GM12878 (cell line): ENCODE results near the gene EXOC3L1. TPM values are rescaled to one million over a fixed set of nuclear protein-coding genes. Genes with fewer than 3 reads are reported as not detected.

ENCODE experiments used
- ATAC-seq: fragments of 200-7000 bp; cut with Tn5 transposase; 3 replicates; pipeline ENCODE4 v1.9.1; 2020; ENCODE audit warnings: mild to moderate bottlenecking, moderate library complexity
- BruUV-seq: library from RNA; stranded (reverse); fragments of 400-500 nt; replicated peaks from 2 replicates; lab custom pipeline; 2021; lab: Mats Ljungman, UMichigan
- CTCF ChIA-PET: fragments of 300-600 bp; sonication (Branson Sonifier 250); formaldehyde crosslinking; extraction: SDS; loops from one replicate; lab custom pipeline; 2021; ENCODE audit warnings: inconsistent platforms; lab: Yijun Ruan, JAX
- POLR2A ChIA-PET: fragments of 350-600 bp; formaldehyde crosslinking; extraction: SDS; loops from one replicate; lab custom pipeline; 2021; ENCODE audit warnings: inconsistent platforms; lab: Charles Lee
- RAD21 ChIA-PET: fragments of 300-600 bp; sonication (Branson Sonifier 250); formaldehyde crosslinking; loops from one replicate; lab custom pipeline; 2023; ENCODE audit warnings: antibody characterized with exemption; ENCODE audit not compliant: unreplicated experiment; lab: Charles Lee
- SMC1A ChIA-PET: fragments of 300-600 bp; sonication (Branson Sonifier 250); formaldehyde crosslinking; loops from one replicate; lab custom pipeline; 2023; ENCODE audit not compliant: unreplicated experiment, uncharacterized antibody; lab: Charles Lee
- DNase-seq: peaks from one replicate; pipeline ENCODE4 v3.0.0-alpha.2; 2011; ENCODE audit warnings: low read depth, low spot score
- FAIRE-seq: peaks from 3 replicates; lab custom pipeline; 2011; peaks lifted over from hg19 to GRCh38; lab: Jason Lieb, UNC
- H2AFZ ChIP-seq: 2 replicates; pipeline ENCODE4 v1.6.0; 2011; ENCODE audit warnings: low read depth, low read length, control low read depth; ENCODE audit not compliant: control insufficient read depth
- H3K27ac ChIP-seq: 2 replicates; pipeline ENCODE4 v1.5.1; 2011; ENCODE audit warnings: control low read depth; ENCODE audit not compliant: control insufficient read depth, insufficient read depth
- H3K27me3 ChIP-seq, 2 experiments: replicated peaks in 1 of 2; 2 replicates each; pipeline versions ENCODE4 v1.6.0 to v1.6.1; 2011; ENCODE audit warnings: low read length in 1 of 2; ENCODE audit not compliant: control insufficient read depth in 2 of 2, insufficient read depth in 2 of 2
- H3K36me3 ChIP-seq, 2 experiments: 2 replicates each; pipeline ENCODE4 v1.5.1; 2011; ENCODE audit warnings: low read length in 1 of 2; ENCODE audit not compliant: control insufficient read depth in 2 of 2, insufficient read depth in 2 of 2
- H3K4me1 ChIP-seq: 2 replicates; pipeline ENCODE4 v1.6.1; 2011; ENCODE audit warnings: mild to moderate bottlenecking, low read length, moderate library complexity, mixed read lengths; ENCODE audit not compliant: control insufficient read depth, insufficient read depth
- H3K4me2 ChIP-seq: 2 replicates; pipeline ENCODE4 v1.6.0; 2011; ENCODE audit warnings: control low read depth; ENCODE audit not compliant: control insufficient read depth, insufficient read depth
- H3K4me3 ChIP-seq: fragments of 200-600 bp; sonication (generic); 2 replicates; pipeline ENCODE4 v1.5.1; 2016
- H3K79me2 ChIP-seq: 2 replicates; pipeline ENCODE4 v1.6.0; 2011; ENCODE audit warnings: low read length; ENCODE audit not compliant: control insufficient read depth, insufficient read depth
- H3K9ac ChIP-seq: 2 replicates; pipeline ENCODE4 v1.8.0; 2011; ENCODE audit warnings: low read length, control low read depth, mixed read lengths; ENCODE audit not compliant: control insufficient read depth, insufficient read depth
- H3K9me3 ChIP-seq: replicated peaks from 3 replicates; pipeline ENCODE4 v1.5.1; 2011; ENCODE audit warnings: mild to moderate bottlenecking, low read length; ENCODE audit not compliant: control insufficient read depth, insufficient read depth
- H4K20me1 ChIP-seq: 2 replicates; pipeline ENCODE4 v1.6.0; 2011; ENCODE audit not compliant: control insufficient read depth, insufficient read depth
- FOS ChIP-seq: IDR thresholded peaks from 3 replicates; pipeline ENCODE4 v1.6.1; 2011; ENCODE audit warnings: borderline replicate concordance; ENCODE audit not compliant: insufficient read length; ENCODE audit errors: extremely low read depth
- IRF4 ChIP-seq: IDR thresholded peaks from 2 replicates; pipeline ENCODE4 v1.6.1; 2011; ENCODE audit warnings: low read depth, low read length
- NR2C2 ChIP-seq: IDR thresholded peaks from 2 replicates; pipeline ENCODE4 v1.6.1; 2011; ENCODE audit warnings: borderline replicate concordance, low read depth; ENCODE audit not compliant: control insufficient read depth, insufficient read length
- RUNX3 ChIP-seq: IDR thresholded peaks from 2 replicates; pipeline ENCODE4 v1.6.1; 2012; ENCODE audit warnings: low read length, inconsistent platforms
- SREBF1 ChIP-seq: IDR thresholded peaks from 2 replicates; pipeline ENCODE4 v1.6.1; 2012; ENCODE audit warnings: mild to moderate bottlenecking, low read length
- TCF3 ChIP-seq: IDR thresholded peaks from 2 replicates; pipeline ENCODE4 v1.6.1; 2012; ENCODE audit warnings: low read depth, mild to moderate bottlenecking, low read length, borderline replicate concordance; ENCODE audit not compliant: insufficient read depth
- ZNF207 ChIP-seq: fragments of 450-650 bp; IDR thresholded peaks from 2 replicates; pipeline ENCODE4 v1.6.1; 2014; ENCODE audit warnings: antibody characterized with exemption, mild to moderate bottlenecking, borderline replicate concordance
- ZNF622 ChIP-seq: fragments of 450-650 bp; IDR thresholded peaks from 2 replicates; pipeline ENCODE4 v1.6.1; 2017; ENCODE audit warnings: mild to moderate bottlenecking, inconsistent platforms
- WGBS: methylation state at CpG from one replicate; pipeline ENCODE4 v1.1.6; 2016; ENCODE audit warnings: low lambda C conversion rate; ENCODE audit not compliant: insufficient replicate concordance, insufficient coverage; ENCODE audit errors: missing lambda C conversion rate; 5-methylcytosine and 5-hydroxymethylcytosine counted together
- in situ Hi-C: fragments of 300-500 bp; cut with MboI; formaldehyde crosslinking; loops from 9 replicates; pipeline ENCODE4 v1.14.3; 2018; ENCODE audit warnings: mixed read lengths
- intact Hi-C: fragments of 100-400 bp; cut with micrococcal nuclease; formaldehyde crosslinking; loops from one replicate; pipeline ENCODE4 v1.14.2; 2022; ENCODE audit not compliant: unreplicated experiment
- polyA plus RNA-seq, 11 experiments: library from polyadenylated mRNA; depleted of rRNA in 4 of 11; unstranded in 6 of 11; stranded (reverse) in 5 of 11; fragments of >200 nt; fragmentation: Nextera tagmentation in 4 of 11; fragmentation: Illumina TruSeq in 1 of 11; extraction: Ambion mirVana in 4 of 11; extraction: Trizol in 1 of 11; gene quantifications; 1 replicate in 1 of 11; 2 replicates in 10 of 11; pipeline versions ENCODE4 v1.2.1 to v1.2.3, GENCODE V29; 2011 to 2016; ENCODE audit warnings: inconsistent platforms in 2 of 11, missing spikeins in 2 of 11, low read depth in 1 of 11
- total RNA-seq, 4 experiments: library from RNA; depleted of rRNA in 3 of 4; stranded (reverse); fragments of >200 nt in 3 of 4; fragmentation: Illumina TruSeq in 1 of 4; extraction: Trizol in 1 of 4; gene quantifications; 2 replicates each; pipeline versions ENCODE4 v1.2.1 to v1.2.3, GENCODE V29; 2013 to 2021
- TF ChIP-seq, protein P1 (sequence below): fragments of 450-650 bp; IDR thresholded peaks from 2 replicates; pipeline ENCODE4 v1.6.1; 2017; ENCODE audit warnings: low read depth, mild to moderate bottlenecking, moderate library complexity
- TF ChIP-seq, protein P2 (sequence below): fragments of 150-350 bp; IDR thresholded peaks from 2 replicates; pipeline ENCODE4 v1.6.1; 2016; ENCODE audit warnings: low read depth, low read length

The EXOC3L1 gene
- total and polyA plus RNA-seq, 10 of the 15 experiments (the other 5 are each of a cell fraction or from before 2014, with no cell fraction given), result 0.07 to 0.42 TPM; not detected in 8

DNA sequence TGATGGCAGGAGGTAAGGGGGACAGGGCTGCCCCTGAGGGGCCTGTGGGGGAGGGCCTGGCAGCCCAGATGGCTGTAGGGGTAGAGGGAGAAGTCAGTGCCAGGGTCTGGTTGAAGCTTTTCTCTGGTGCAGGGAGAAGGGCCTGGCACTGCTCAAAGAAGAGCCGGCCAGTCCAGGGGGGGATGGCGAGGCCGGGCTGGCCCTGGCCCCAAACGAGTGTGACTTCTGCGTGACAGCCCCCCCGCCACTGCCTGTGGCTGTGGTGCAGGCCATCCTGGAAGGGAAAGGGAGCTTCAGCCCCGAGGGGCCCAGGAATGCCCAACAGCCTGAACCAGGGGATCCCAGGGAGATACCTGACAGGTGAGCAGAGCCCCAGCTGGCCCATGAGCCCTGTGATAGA, 22.3 kb downstream of the EXOC3L1 start:
- ChIA-PET RAD21 (interaction anchor here (4.1 kb wide), 1 partner anchor 8 kb away, joined by 48 read pairs; the partner anchor contains the start of genes FBXL8 and TRADD), POLR2A (interaction anchor here (0.7 to 10.9 kb wide), 3 partner anchors 7 to 321 kb away, joined by 3 to 137 read pairs (median 3); partner anchors contain the start of genes FBXL8, HSF4 and TRADD), CTCF (interaction anchor here (3.1 to 5.4 kb wide), 3 partner anchors 8 to 150 kb away, joined by 17 to 60 read pairs (median 31); partner anchors contain the start of genes FBXL8 and TRADD), SMC1A (interaction anchor here (1.1 kb wide), 1 partner anchor 150 kb away, joined by 3 read pairs; no protein-coding TSS in a partner anchor)
- intact Hi-C loops, result no loop called here
- WGBS, result 64% methylated on average over 7 of the region's 7 CpGs
- in situ Hi-C loops, result no loop called here
- Histone ChIP-seq H3K4me1 (peaks cover 48% of the 10 kb centered on the region), H2AFZ (no peak overlapping the region), H3K27ac (no peak overlapping the region), H3K9me3 (no peaks in the 10 kb centered on the region; the same call in 2 of the 3 replicates), H4K20me1 (no peaks in the 10 kb centered on the region; the same call in 1 of the 2 replicates), H3K4me2 (no peak overlapping the region), H3K27me3 (peaks cover 2 to 18% of the 10 kb centered on the region in 2 experiments), H3K9ac (no peak overlapping the region), H3K79me2 (no peaks in the 10 kb centered on the region), H3K4me3 (no peak overlapping the region), H3K36me3 (no peaks in the 10 kb centered on the region)
- BruUV-seq, result no TSS peak
- no peak for ATAC-seq
- no peak for FAIRE-seq
- DNase-seq, result no peak
- TF ChIP-seq RUNX3 (no peak), IRF4 (no peak), NR2C2 (no peak), FOS (no peak), SREBF1 (no peak), TCF3 (no peak), ZNF207 (no peak), ZNF622 (no peak)
- TF ChIP-seq, protein P1, sequence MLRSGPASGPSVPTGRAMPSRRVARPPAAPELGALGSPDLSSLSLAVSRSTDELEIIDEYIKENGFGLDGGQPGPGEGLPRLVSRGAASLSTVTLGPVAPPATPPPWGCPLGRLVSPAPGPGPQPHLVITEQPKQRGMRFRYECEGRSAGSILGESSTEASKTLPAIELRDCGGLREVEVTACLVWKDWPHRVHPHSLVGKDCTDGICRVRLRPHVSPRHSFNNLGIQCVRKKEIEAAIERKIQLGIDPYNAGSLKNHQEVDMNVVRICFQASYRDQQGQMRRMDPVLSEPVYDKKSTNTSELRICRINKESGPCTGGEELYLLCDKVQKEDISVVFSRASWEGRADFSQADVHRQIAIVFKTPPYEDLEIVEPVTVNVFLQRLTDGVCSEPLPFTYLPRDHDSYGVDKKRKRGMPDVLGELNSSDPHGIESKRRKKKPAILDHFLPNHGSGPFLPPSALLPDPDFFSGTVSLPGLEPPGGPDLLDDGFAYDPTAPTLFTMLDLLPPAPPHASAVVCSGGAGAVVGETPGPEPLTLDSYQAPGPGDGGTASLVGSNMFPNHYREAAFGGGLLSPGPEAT, result no peak
- TF ChIP-seq, protein P2, sequence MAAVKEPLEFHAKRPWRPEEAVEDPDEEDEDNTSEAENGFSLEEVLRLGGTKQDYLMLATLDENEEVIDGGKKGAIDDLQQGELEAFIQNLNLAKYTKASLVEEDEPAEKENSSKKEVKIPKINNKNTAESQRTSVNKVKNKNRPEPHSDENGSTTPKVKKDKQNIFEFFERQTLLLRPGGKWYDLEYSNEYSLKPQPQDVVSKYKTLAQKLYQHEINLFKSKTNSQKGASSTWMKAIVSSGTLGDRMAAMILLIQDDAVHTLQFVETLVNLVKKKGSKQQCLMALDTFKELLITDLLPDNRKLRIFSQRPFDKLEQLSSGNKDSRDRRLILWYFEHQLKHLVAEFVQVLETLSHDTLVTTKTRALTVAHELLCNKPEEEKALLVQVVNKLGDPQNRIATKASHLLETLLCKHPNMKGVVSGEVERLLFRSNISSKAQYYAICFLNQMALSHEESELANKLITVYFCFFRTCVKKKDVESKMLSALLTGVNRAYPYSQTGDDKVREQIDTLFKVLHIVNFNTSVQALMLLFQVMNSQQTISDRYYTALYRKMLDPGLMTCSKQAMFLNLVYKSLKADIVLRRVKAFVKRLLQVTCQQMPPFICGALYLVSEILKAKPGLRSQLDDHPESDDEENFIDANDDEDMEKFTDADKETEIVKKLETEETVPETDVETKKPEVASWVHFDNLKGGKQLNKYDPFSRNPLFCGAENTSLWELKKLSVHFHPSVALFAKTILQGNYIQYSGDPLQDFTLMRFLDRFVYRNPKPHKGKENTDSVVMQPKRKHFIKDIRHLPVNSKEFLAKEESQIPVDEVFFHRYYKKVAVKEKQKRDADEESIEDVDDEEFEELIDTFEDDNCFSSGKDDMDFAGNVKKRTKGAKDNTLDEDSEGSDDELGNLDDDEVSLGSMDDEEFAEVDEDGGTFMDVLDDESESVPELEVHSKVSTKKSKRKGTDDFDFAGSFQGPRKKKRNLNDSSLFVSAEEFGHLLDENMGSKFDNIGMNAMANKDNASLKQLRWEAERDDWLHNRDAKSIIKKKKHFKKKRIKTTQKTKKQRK, result no peak
